Measurements from ENCODE around the gene GRIPAP1. TPM values are rescaled to one million over a fixed set of nuclear protein-coding genes. Genes with fewer than 3 reads are reported as not detected.

The GRIPAP1 gene
- polyA plus RNA-seq, 3 donors = 3.8 to 103 (median 10.7) TPM

DNA sequence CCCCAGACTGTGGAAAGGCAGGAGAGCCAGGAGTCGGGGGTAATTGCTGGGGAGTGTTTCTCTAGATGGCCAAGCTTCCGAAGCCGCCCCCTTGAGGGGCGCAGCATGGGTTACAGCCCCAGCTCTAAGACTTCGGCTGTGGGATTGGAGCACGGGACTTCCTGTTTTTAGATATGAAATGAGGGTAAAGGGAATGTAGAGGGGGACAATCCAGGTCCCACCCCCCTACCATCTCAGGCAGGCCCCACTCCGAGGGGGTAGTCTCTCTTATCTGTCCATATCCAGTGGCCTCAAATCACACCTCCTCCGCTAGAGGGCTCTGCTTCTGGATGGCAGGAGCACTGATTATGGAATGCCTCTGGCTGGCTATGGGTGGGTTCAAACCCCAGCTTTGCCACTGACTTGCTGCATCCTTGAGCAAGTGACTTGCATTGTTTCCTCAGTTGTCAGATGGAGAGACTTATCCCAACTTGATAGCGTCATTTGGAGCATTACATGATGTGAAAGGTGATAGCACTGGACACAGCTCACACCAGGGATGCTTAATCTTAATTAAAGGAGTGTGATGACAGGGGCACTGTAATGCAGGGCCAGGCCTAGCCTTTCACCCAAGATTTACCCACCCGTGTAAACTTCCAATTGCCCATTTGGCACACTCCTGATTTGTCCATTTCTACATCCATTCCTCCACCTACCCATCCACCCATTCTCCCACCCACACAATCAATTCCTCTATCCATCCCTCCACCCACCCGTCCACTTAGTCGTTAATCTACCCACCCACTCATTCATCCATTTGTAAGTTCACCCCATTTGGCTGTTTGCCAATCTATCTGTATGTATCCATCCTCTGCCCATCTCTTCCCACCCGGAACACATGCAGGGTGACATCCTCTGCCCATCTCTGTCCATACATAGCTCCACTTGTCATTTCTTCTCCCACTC, 29.6 kb downstream of the GRIPAP1 start:
- 67% methylated on average over 2 of the region's 13 CpGs for WGBS (ENCODE audit: insufficient coverage)
- peaks cover 0 to 8% of the 10 kb centered on the region in 2 donors for H3K27me3 ChIP-seq (ENCODE audit: control insufficient read depth in 2 of 2, insufficient read depth in 2 of 2, low read length in 2 of 2)
- Mint-ChIP-seq H3K4me3 (peak overlapping the region; percentile 39 to 43), H3K27ac (no peak overlapping the region), H3K9me3 (no peaks in the 10 kb centered on the region), H3K4me1 (peaks cover 9% of the 10 kb centered on the region), H3K36me3 (peaks cover 24 to 31% of the 10 kb centered on the region in 2 donors), H3K27me3 (ENCODE audit: low read depth in 3 of 3) (peaks cover 2 to 19% (median 7%) of the 10 kb centered on the region in 3 donors)
- no peaks in the 10 kb centered on the region for H3K79me2 ChIP-seq (ENCODE audit: insufficient read depth, low read length)
- H3K9me3 ChIP-seq (replicated peaks in 1 of 2; ENCODE audit: control insufficient read depth in 1 of 2, insufficient read depth in 1 of 2, low read length in 2 of 2) = no peaks in the 10 kb centered on the region
- intact Hi-C loops (cut with micrococcal nuclease) = no loop called here
- H3K4me3 ChIP-seq (replicated peaks in 1 of 3; ENCODE audit: low read depth in 2 of 3, low read length in 3 of 3) = peak overlapping the region in 1 of 3 experiments; percentile 14
- H3K36me3 ChIP-seq (replicated peaks in 1 of 2; ENCODE audit: control insufficient read depth in 1 of 2, insufficient read depth in 2 of 2, low read length in 2 of 2) = peaks cover 32 to 35% of the 10 kb centered on the region in 2 donors
- H3K9ac ChIP-seq (ENCODE audit: insufficient read depth, low read length, poor library complexity, severe bottlenecking) = no peak overlapping the region
- no peak overlapping the region for H2AFZ ChIP-seq (ENCODE audit: insufficient read depth, low read depth, low read length, poor library complexity, severe bottlenecking)
- TF ChIP-seq, protein P1, sequence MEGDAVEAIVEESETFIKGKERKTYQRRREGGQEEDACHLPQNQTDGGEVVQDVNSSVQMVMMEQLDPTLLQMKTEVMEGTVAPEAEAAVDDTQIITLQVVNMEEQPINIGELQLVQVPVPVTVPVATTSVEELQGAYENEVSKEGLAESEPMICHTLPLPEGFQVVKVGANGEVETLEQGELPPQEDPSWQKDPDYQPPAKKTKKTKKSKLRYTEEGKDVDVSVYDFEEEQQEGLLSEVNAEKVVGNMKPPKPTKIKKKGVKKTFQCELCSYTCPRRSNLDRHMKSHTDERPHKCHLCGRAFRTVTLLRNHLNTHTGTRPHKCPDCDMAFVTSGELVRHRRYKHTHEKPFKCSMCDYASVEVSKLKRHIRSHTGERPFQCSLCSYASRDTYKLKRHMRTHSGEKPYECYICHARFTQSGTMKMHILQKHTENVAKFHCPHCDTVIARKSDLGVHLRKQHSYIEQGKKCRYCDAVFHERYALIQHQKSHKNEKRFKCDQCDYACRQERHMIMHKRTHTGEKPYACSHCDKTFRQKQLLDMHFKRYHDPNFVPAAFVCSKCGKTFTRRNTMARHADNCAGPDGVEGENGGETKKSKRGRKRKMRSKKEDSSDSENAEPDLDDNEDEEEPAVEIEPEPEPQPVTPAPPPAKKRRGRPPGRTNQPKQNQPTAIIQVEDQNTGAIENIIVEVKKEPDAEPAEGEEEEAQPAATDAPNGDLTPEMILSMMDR (IDR thresholded peaks at IDR 0.05) = peak; percentile 61
- H3K4me2 ChIP-seq (replicated peaks; ENCODE audit: extremely low read depth, low read length, poor library complexity, severe bottlenecking) = peak overlapping the region; percentile 14
- peak in 2 of 3 donors; percentile 25 to 30 for DNase-seq
- peaks cover 5% of the 10 kb centered on the region for H4K20me1 ChIP-seq (ENCODE audit: insufficient read depth, low read length)
- peaks cover 10 to 11% of the 10 kb centered on the region in 2 donors for H3K4me1 ChIP-seq (ENCODE audit: control insufficient read depth in 1 of 2, insufficient read depth in 2 of 2, low read length in 2 of 2)
- H3K27ac ChIP-seq (ENCODE audit: low read depth in 1 of 2, low read length in 2 of 2) = no peak overlapping the region

DNA sequence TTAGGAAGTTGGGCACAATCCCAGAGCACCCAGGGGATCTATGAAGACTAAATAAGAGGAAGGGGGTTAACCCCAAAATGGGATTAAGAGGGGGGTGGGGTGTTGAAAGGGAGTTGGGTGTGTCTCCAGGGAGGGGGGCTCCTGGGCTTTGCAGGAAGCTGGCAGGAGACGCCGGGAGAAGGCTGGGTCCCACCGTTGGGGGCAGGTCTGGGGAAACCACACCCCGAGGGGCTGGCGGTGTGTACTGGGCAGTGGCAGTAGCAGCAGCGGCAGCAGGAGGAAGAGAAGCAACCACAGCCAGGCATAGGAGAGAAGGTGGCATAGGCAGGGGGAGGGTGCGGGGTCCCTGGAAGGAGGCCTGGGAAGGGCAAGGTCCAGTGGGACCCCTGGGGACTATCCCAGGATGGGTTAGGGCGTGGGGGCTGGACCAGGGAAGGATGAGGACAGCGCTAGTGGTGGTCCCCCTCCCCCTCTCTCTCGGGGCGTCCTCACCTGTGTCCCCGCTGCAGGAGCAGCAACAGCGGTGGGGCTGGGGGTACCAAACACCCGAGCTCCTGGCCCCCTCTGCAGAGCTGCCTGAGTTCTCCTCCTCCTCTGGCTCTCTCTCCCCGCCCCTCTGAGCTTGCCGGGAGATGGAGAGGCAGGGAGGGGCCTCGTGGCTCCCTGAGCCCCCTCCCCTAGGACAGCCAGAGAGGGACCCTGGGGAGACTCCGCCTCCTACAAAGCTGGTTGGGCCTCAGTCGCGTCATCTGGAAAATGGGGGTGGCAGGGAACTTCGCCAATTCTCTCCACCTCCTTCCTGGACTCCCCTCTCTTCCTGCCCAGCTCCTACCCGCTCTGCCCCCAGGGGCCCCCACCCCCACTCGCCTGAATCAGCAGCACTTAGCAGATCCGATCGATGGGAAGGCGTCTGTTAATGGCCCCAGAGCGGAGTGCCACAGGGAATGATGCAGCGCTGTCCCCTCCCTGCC, 30.5 kb downstream of the GRIPAP1 start, which contains the start of gene KCND1:
KCND1 (minus strand) TSS at position 596 of the 971 bp plus-strand sequence. CDS start 1,573 bp downstream, outside the sequence.
- H2AFZ ChIP-seq (ENCODE audit: insufficient read depth, low read depth, low read length, poor library complexity, severe bottlenecking) = no peak within 1 kb of the TSS
- Mint-ChIP-seq H3K27me3 (ENCODE audit: low read depth in 3 of 3) (peaks cover 2 to 19% (median 7%) of the 10 kb centered on the region in 3 donors), H3K4me1 (peaks cover 9% of the 10 kb centered on the region), H3K27ac (peak within 1 kb of the TSS in 3 of 7 donors; percentile 11 to 59 (median 50)), H3K4me3 (peak within 1 kb of the TSS; percentile 39 to 43), H3K36me3 (peaks cover 22 to 28% of the 10 kb centered on the region in 2 donors), H3K9me3 (no peaks in the 10 kb centered on the region)
- no CpG with 5 or more reads among the region's 28 CpGs for WGBS (ENCODE audit: insufficient coverage)
- H3K79me2 ChIP-seq (ENCODE audit: insufficient read depth, low read length) = no peaks in the 10 kb centered on the region
- TF ChIP-seq, protein P1 (IDR thresholded peaks at IDR 0.05) = no peak
- intact Hi-C loops (cut with micrococcal nuclease) = no loop called here
- H3K4me2 ChIP-seq (replicated peaks; ENCODE audit: extremely low read depth, low read length, poor library complexity, severe bottlenecking) = peak within 1 kb of the TSS; percentile 14
- no peak for DNase-seq
- peaks cover 0 to 8% of the 10 kb centered on the region in 2 donors for H3K27me3 ChIP-seq (ENCODE audit: control insufficient read depth in 2 of 2, insufficient read depth in 2 of 2, low read length in 2 of 2)
- H3K27ac ChIP-seq (ENCODE audit: low read depth in 1 of 2, low read length in 2 of 2) = no peak within 1 kb of the TSS
- peaks cover 10 to 11% of the 10 kb centered on the region in 2 donors for H3K4me1 ChIP-seq (ENCODE audit: control insufficient read depth in 1 of 2, insufficient read depth in 2 of 2, low read length in 2 of 2)
- H3K9me3 ChIP-seq (replicated peaks in 1 of 2; ENCODE audit: control insufficient read depth in 1 of 2, insufficient read depth in 1 of 2, low read length in 2 of 2) = no peaks in the 10 kb centered on the region
- peaks cover 26 to 29% of the 10 kb centered on the region in 2 donors for H3K36me3 ChIP-seq (replicated peaks in 1 of 2; ENCODE audit: control insufficient read depth in 1 of 2, insufficient read depth in 2 of 2, low read length in 2 of 2)
- H4K20me1 ChIP-seq (ENCODE audit: insufficient read depth, low read length) = peaks cover 5% of the 10 kb centered on the region
- H3K9ac ChIP-seq (ENCODE audit: insufficient read depth, low read length, poor library complexity, severe bottlenecking) = no peak within 1 kb of the TSS
- peak within 1 kb of the TSS in 1 of 3 experiments; percentile 14 for H3K4me3 ChIP-seq (replicated peaks in 1 of 3; ENCODE audit: low read depth in 2 of 3, low read length in 3 of 3)
